ENCODE results near the gene MUC5AC.
"Not testable (repeated sequence)": the region's sequence is repeated elsewhere in the genome, so short reads cannot be mapped to it uniquely, and the experiment has no call there.

MUC5AC gene

GRCh38 chr11:1191786-1192470, 34.2 kb downstream of the MUC5AC start:
- not testable (repeated sequence) for H3K4me3 ChIP-seq (ENCODE audit: low read depth in 1 of 2, low read length in 2 of 2); H3K9me3 ChIP-seq (ENCODE audit: low read length); H3K27ac ChIP-seq (ENCODE audit: low read depth, low read length); H3K4me1 ChIP-seq (ENCODE audit: insufficient read depth, low read length); H3K36me3 ChIP-seq (ENCODE audit: insufficient read depth, low read length); H3K9ac ChIP-seq (ENCODE audit: low read length)
- H3K27me3 ChIP-seq (ENCODE audit: control insufficient read depth in 1 of 2, insufficient read depth in 2 of 2, low read length in 2 of 2) = peaks cover 0 to 20% of the 10 kb centered on the region in 2 donors

- Histone ChIP-seq H3K9ac (ENCODE audit: low read length) (no peak overlapping the region), H3K4me3 (ENCODE audit: low read depth in 1 of 2, low read length in 2 of 2) (no peak overlapping the region), H3K9me3 (ENCODE audit: low read length) (no peaks in the 10 kb centered on the region), H3K4me1 (ENCODE audit: insufficient read depth, low read length) (no peaks in the 10 kb centered on the region), H3K27me3 (ENCODE audit: control insufficient read depth in 1 of 2, insufficient read depth in 2 of 2, low read length in 2 of 2) (peaks cover 0 to 29% of the 10 kb centered on the region in 2 donors), H3K27ac (ENCODE audit: low read depth, low read length) (no peak overlapping the region), H3K36me3 (ENCODE audit: insufficient read depth, low read length) (no peaks in the 10 kb centered on the region)
Observed at GRCh38 chr11:1192741-1193325, 35.1 kb downstream of the MUC5AC start.

GRCh38 chr11:1193326-1194230, 35.8 kb downstream of the MUC5AC start:
- H3K9me3 ChIP-seq (ENCODE audit: low read length) = no peaks in the 10 kb centered on the region
- H3K4me3 ChIP-seq (ENCODE audit: low read depth in 1 of 2, low read length in 2 of 2) = no peak overlapping the region
- no peak overlapping the region for H3K9ac ChIP-seq (ENCODE audit: low read length)
- no peak overlapping the region for H3K27ac ChIP-seq (ENCODE audit: low read depth, low read length)
- H3K36me3 ChIP-seq (ENCODE audit: insufficient read depth, low read length) = no peaks in the 10 kb centered on the region
- peaks cover 0 to 36% of the 10 kb centered on the region in 2 donors for H3K27me3 ChIP-seq (ENCODE audit: control insufficient read depth in 1 of 2, insufficient read depth in 2 of 2, low read length in 2 of 2)
- no peaks in the 10 kb centered on the region for H3K4me1 ChIP-seq (ENCODE audit: insufficient read depth, low read length)

- Histone ChIP-seq H3K36me3 (ENCODE audit: insufficient read depth, low read length) (no peaks in the 10 kb centered on the region), H3K4me3 (ENCODE audit: low read depth in 1 of 2, low read length in 2 of 2) (no peak overlapping the region), H3K4me1 (ENCODE audit: insufficient read depth, low read length) (no peaks in the 10 kb centered on the region), H3K27me3 (ENCODE audit: control insufficient read depth in 1 of 2, insufficient read depth in 2 of 2, low read length in 2 of 2) (peaks cover 0 to 45% of the 10 kb centered on the region in 2 donors), H3K9ac (ENCODE audit: low read length) (no peak overlapping the region), H3K27ac (ENCODE audit: low read depth, low read length) (no peak overlapping the region), H3K9me3 (ENCODE audit: low read length) (no peaks in the 10 kb centered on the region)
Observed at GRCh38 chr11:1194231-1194976, 36.7 kb downstream of the MUC5AC start.

- peaks cover 0 to 52% of the 10 kb centered on the region in 2 donors for H3K27me3 ChIP-seq (ENCODE audit: control insufficient read depth in 1 of 2, insufficient read depth in 2 of 2, low read length in 2 of 2)
- no peak overlapping the region for H3K9ac ChIP-seq (ENCODE audit: low read length)
- no peaks in the 10 kb centered on the region for H3K9me3 ChIP-seq (ENCODE audit: low read length)
- H3K4me3 ChIP-seq (ENCODE audit: low read depth in 1 of 2, low read length in 2 of 2) = no peak overlapping the region
- no peak overlapping the region for H3K27ac ChIP-seq (ENCODE audit: low read depth, low read length)
- no peaks in the 10 kb centered on the region for H3K36me3 ChIP-seq (ENCODE audit: insufficient read depth, low read length)
- no peaks in the 10 kb centered on the region for H3K4me1 ChIP-seq (ENCODE audit: insufficient read depth, low read length)
Observed at GRCh38 chr11:1194977-1195681, 37.4 kb downstream of the MUC5AC start.

- Histone ChIP-seq H3K9me3 (ENCODE audit: low read length) (no peaks in the 10 kb centered on the region), H3K27ac (ENCODE audit: low read depth, low read length) (no peak overlapping the region), H3K4me1 (ENCODE audit: insufficient read depth, low read length) (no peaks in the 10 kb centered on the region), H3K9ac (ENCODE audit: low read length) (no peak overlapping the region), H3K27me3 (ENCODE audit: control insufficient read depth in 1 of 2, insufficient read depth in 2 of 2, low read length in 2 of 2) (peaks cover 0 to 58% of the 10 kb centered on the region in 2 donors), H3K36me3 (ENCODE audit: insufficient read depth, low read length) (no peaks in the 10 kb centered on the region), H3K4me3 (ENCODE audit: low read depth in 1 of 2, low read length in 2 of 2) (no peak overlapping the region)
Observed at GRCh38 chr11:1195682-1196515, 38.1 kb downstream of the MUC5AC start.

- H3K27ac ChIP-seq (ENCODE audit: low read depth, low read length) = no peak overlapping the region
- H3K27me3 ChIP-seq (ENCODE audit: control insufficient read depth in 1 of 2, insufficient read depth in 2 of 2, low read length in 2 of 2) = peaks cover 0 to 58% of the 10 kb centered on the region in 2 donors
- no peaks in the 10 kb centered on the region for H3K36me3 ChIP-seq (ENCODE audit: insufficient read depth, low read length)
- no peaks in the 10 kb centered on the region for H3K9me3 ChIP-seq (ENCODE audit: low read length)
- H3K4me1 ChIP-seq (ENCODE audit: insufficient read depth, low read length) = no peaks in the 10 kb centered on the region
- H3K4me3 ChIP-seq (ENCODE audit: low read depth in 1 of 2, low read length in 2 of 2) = no peak overlapping the region
- H3K9ac ChIP-seq (ENCODE audit: low read length) = no peak overlapping the region
Observed at GRCh38 chr11:1196516-1197391, 39.0 kb downstream of the MUC5AC start.

- H3K36me3 ChIP-seq (ENCODE audit: insufficient read depth, low read length) = no peaks in the 10 kb centered on the region
Observed at GRCh38 chr11:1197431-1197885, 39.7 kb downstream of the MUC5AC start.

GRCh38 chr11:1197886-1198560, 40.3 kb downstream of the MUC5AC start:
- Histone ChIP-seq H3K4me1 (ENCODE audit: insufficient read depth, low read length) (no peaks in the 10 kb centered on the region), H3K9ac (ENCODE audit: low read length) (no peak overlapping the region)

More at GRCh38 chr11:1197431-1197885, 39.7 kb downstream of the MUC5AC start:
- peaks cover 0 to 62% of the 10 kb centered on the region in 2 donors for H3K27me3 ChIP-seq (ENCODE audit: control insufficient read depth in 1 of 2, insufficient read depth in 2 of 2, low read length in 2 of 2)
- H3K9ac ChIP-seq (ENCODE audit: low read length) = no peak overlapping the region
- H3K27ac ChIP-seq (ENCODE audit: low read depth, low read length) = no peak overlapping the region
- H3K9me3 ChIP-seq (ENCODE audit: low read length) = no peaks in the 10 kb centered on the region
- no peak overlapping the region for H3K4me3 ChIP-seq (ENCODE audit: low read depth in 1 of 2, low read length in 2 of 2)
- H3K4me1 ChIP-seq (ENCODE audit: insufficient read depth, low read length) = no peaks in the 10 kb centered on the region

More at GRCh38 chr11:1197886-1198560, 40.3 kb downstream of the MUC5AC start:
- no peaks in the 10 kb centered on the region for H3K9me3 ChIP-seq (ENCODE audit: low read length)
- H3K36me3 ChIP-seq (ENCODE audit: insufficient read depth, low read length) = no peaks in the 10 kb centered on the region
- no peak overlapping the region for H3K4me3 ChIP-seq (ENCODE audit: low read depth in 1 of 2, low read length in 2 of 2)
- H3K27me3 ChIP-seq (ENCODE audit: control insufficient read depth in 1 of 2, insufficient read depth in 2 of 2, low read length in 2 of 2) = peaks cover 0 to 60% of the 10 kb centered on the region in 2 donors
- no peak overlapping the region for H3K27ac ChIP-seq (ENCODE audit: low read depth, low read length)
